Endothelial cell of hepatic sinusoid (primary cell): ENCODE results near the gene PAM16.
"Not testable (repeated sequence)": the region's sequence is repeated elsewhere in the genome, so short reads cannot be mapped to it uniquely, and the experiment has no call there.

ENCODE experiments used
- in situ Hi-C: cut with HindIII; loops from 2 replicates; pipeline ENCODE4 v1.10.0; 2017; ENCODE audit warnings: low sequenced_read_pairs

PAM16 gene

GRCh38 chr16:4350787-4351659 lies at the start of gene PAM16:
Gene PAM16 (minus strand): TSS chr16:4351321. CDS start chr16:4351234, 87 bp downstream.
- in situ Hi-C loops, result no loop called here

- in situ Hi-C loops, result no loop called here
Observed at GRCh38 chr16:4399001-4399730, 48.0 kb upstream of the PAM16 start.

GRCh38 chr16:4395055-4395726 lies 44.1 kb upstream of the PAM16 start:
- in situ Hi-C loops, result no loop called here

GRCh38 chr16:4393850-4394249 lies 42.7 kb upstream of the PAM16 start:
- in situ Hi-C loops, result not testable (repeated sequence)

- in situ Hi-C loops, result no loop called here
Observed at GRCh38 chr16:4393240-4393600, 42.1 kb upstream of the PAM16 start.

GRCh38 chr16:4392382-4393239 lies 41.5 kb upstream of the PAM16 start:
- in situ Hi-C loops, result no loop called here

GRCh38 chr16:4391631-4392381 lies 40.7 kb upstream of the PAM16 start:
- in situ Hi-C loops, result no loop called here

GRCh38 chr16:4390266-4391260 lies 39.4 kb upstream of the PAM16 start:
- in situ Hi-C loops, result no loop called here

GRCh38 chr16:4389051-4389955 lies 38.2 kb upstream of the PAM16 start:
- in situ Hi-C loops, result no loop called here

- in situ Hi-C loops, result no loop called here
Observed at GRCh38 chr16:4388271-4389021, 37.3 kb upstream of the PAM16 start.

GRCh38 chr16:4387781-4388180 lies 36.7 kb upstream of the PAM16 start:
- in situ Hi-C loops, result no loop called here

GRCh38 chr16:4386951-4387565 lies 35.9 kb upstream of the PAM16 start:
- in situ Hi-C loops, result no loop called here

- in situ Hi-C loops, result no loop called here
Observed at GRCh38 chr16:4386451-4386805, 35.3 kb upstream of the PAM16 start.

GRCh38 chr16:4385789-4386450 lies 34.8 kb upstream of the PAM16 start:
- in situ Hi-C loops, result no loop called here

GRCh38 chr16:4385066-4385788 lies 34.1 kb upstream of the PAM16 start:
- in situ Hi-C loops, result no loop called here
